Superior temporal gyrus (tissue), 1 donor: ENCODE measurements around the gene AGK.
"Not testable (repeated sequence)": the region's sequence is repeated elsewhere in the genome, so short reads cannot be mapped to it uniquely, and the experiment has no call there.

Experiments
- DNase-seq: peaks from one replicate; pipeline ENCODE4 v3.0.0-alpha.2; 2016; ENCODE audit errors: extremely low spot score

AGK gene

DNA sequence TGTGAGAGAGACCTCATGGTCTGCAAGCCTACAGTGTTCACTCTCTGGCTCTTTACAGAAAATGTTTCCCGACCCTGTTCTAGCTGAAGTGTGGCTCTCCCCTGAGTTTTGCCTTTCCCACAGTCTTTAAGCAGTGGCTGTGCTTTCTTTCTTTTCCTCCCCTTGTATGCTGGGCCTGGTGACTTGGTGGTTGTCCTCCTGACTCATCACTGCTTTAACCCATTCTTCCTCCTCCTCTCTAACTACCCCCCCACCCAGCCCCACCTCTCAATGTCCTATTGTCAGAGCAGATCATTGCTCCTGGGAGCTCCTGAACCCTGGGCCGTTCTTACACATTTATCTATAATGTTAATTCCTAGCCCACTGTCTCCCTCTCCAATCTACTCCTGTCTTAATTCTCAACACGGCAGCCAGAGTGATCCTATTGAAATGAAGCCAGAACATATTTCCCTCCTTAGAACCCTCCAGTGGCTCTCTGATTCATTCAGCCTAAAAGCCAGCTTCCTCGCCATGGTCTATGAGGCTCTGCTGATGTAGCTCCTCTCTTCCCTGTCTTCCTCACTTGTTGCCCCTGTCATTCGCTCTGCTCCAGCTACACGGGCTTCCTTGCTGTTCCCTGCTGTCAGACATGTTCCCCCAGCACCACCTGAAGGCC, 95.7 kb downstream of the AGK start:
- DNase-seq = no peak

DNA sequence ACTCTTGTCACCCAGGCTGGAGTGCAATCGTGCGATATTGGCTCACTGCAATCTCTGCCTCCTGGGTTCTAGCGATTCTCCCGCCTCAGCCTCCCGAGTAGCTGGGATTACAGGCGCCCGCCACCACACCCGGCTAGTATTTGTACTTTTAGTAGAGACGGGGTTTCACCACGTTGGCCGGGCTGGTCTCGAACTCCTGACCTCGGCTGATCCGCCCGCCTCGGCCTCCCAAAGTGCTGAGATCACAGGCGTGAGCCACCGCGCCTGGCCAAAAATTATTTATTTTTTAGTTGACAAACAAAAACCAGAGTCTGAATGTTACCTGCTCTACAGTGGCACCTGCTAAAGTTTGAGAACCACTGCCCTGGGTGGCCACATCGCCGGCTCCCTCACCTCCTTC, 96.5 kb downstream of the AGK start:
- not testable (repeated sequence) for DNase-seq

DNA sequence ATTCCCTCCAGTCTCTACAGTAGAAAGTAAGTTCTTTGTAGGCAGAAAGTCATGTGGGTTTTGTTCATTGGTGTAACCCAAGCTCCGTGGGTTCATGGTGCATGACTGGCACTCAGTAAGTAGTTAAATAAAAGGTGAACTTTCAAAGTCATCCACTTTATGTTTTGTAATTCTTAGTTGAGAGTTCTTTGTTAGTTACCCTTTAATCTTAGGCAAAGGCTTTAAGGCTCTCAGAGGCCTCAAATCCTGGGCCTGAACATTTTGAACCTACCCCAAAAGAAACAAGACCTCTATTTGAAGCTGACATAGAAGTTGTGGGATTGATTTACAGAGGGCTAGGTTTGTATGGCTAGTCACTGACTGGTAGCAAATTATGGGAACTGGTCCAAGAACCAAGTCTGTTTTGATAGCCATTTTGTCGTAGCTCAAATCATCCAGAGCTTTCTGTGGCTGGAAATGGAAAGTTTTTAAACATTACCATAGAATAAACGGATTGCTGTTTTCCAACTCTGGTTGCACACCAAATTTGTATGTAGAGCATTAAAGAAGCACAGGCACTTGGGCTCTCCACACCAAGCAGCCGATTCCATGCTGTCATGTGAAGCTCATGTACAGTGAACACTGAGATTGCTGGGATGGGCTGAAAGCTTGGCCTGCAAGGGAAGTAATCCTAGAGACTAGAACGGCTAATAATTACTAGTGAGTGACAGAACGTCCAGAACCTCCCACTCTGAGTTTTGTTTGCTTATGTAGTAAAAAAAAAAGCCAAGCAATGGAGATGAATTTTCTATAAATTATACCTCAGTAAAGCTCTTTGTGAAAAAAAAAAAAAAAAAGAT, 97.3 kb downstream of the AGK start:
- no peak for DNase-seq

DNA sequence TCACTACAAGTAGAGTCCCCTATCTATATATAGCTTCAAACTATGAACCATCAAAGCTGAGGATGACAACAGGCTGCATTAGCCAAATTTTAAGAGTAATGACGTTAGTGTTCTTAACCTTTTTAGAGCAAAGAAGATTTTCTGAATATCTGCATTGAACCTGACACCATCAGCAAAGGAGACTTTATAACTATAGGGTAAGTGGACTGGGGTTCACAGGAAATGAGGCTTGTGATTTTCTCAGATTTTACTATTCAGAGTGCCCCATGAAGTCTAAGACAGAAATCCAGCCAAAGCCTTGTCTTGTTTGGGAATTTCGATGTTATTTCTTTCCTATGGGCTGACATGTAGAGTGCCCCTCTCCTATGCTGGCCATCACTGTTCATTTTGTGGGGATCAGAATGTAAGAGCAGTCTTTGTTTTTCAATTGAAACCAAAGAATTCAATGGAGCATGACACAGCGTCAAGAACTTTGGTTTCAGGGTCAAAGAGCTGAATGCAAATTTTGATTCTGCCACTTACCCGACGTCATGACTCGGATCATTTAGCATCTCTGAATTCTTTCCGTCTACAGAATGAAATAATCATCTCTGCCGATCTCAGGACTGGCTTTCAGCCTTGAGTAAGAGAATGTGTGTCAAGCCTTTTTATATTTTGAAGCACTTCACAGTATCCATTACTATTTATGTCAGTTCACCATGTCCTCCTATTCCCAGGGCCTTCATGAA, 98.1 kb downstream of the AGK start:
- DNase-seq = peak; percentile 33

DNA sequence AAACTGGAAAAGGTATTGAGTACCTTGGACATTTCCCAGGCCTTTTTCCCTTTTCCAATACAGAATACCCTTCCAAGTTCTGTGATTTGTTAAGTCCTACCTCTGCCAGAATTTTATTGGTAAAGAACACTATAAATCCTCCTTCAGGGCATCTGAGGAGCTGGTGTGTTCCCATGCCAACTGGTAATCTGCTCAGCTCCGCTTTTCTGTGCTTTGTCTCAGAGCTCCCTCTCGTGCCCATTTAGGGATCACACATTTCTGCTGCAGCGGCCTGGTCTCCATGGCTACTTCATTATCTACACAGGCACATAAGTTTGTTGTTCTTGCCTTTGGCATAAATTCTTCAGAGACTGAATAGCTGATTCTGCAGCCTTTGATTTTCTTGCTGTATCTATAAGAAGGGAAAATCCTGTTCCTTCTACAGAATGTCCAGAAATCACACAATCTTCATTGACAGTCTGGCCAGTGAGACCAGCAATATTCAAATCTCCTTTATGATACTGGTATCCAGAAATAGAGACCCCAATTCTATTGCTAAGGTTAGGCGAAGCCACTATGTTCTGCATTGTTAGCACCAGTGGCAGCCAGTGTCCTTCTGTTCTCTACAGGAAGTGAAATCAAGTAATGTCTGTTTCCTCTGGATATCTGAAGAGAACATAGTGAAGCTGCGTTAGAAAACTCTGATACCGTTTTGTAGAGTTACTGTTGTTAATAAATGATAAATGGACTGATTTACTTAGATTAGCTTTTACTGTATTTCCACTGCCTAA, 98.8 kb downstream of the AGK start:
- DNase-seq = peak; percentile 94

DNA sequence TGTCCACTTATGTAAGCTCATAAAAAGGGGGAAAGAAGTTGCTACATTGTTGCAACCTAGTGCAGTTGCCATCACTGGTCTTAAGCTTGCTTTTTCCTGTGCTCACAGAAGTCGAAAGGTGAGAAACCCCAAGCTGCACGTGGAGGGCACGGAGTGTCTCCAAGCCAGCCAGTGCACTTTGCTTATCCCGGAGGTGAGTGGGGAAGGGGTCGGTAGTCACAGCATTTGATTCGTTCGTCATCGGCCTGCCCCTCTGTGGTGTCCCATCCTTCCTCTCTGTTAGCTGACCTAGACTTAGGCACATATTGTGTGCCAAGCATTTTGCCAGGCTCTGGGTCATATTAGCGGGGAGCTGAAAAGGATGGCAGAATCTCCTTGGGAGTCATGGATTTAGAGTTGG, 100.2 kb downstream of the AGK start:
- DNase-seq = no peak

DNA sequence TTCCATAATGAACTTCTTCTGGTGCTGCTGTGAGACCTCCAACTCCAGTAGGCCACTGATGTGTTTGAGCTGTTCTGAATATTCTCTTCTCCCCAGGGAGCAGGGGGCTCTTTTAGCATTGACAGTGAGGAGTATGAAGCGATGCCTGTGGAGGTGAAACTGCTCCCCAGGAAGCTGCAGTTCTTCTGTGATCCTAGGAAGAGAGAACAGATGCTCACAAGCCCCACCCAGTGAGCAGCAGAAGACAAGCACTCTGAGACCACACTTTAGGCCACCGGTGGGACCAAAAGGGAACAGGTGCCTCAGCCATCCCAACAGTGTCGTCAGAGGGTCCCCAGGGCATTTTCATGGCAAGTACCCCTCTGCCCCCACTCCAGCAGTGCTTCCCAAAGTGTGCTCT, 101.5 kb downstream of the AGK start:
- no peak for DNase-seq

DNA sequence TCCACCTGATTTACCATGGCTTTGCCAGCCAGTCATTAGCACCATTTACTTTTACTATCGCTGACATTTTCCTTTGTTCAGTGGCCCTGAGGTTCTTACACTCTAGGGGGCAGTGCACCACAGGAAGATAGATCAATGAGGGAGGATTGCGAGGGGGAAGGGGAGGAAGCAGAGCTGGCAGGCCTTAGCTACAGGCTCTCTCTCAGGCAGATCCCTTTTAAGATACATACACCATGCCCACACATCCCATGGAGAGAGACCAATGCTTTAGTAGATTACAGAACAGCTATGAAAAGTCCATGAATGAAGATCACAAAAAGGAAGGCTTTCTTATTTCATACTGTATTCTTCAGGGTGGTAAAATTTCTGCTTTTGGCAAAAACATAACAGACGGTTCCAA, 103.3 kb downstream of the AGK start:
- DNase-seq = peak; percentile 93

DNA sequence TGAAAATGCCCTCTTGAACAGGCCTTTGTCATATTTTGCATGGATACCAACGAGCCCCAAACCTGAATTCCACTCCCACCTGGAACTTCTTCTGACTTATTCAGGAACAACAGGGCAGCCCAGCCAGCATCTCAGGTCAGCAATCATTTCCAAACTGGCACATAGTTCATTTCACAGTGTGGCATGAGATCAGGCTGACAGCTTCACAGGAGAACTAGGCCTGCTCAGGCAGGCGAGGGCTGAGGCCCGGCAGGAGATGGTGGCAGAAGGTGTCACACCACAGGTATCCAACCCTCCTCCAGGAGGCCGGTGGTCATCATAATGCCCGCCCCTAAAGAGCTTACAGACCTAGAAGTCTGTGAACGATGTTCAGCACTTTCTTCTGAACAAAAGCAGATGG, 108.3 kb downstream of the AGK start:
- DNase-seq = no peak

DNA sequence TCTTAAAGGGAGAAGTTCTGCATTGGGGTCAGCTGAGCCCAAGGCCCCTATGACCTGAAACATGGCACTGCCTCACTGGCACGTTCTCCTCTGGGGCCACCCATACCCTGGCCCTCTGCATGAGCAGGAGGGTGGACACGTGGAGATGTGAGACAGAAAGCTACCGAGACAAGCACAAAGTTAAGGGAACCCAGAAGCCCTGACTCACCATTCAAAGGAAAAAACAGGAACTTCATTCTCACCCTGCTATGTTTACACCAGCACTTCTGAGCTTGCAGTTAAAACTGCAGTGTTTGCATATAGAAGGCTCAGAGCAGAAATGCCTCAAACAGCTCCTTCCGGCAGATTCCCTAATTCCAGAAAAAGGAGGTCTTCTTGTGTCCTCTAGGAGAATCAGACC, 109.0 kb downstream of the AGK start:
- peak; percentile 66 for DNase-seq

DNA sequence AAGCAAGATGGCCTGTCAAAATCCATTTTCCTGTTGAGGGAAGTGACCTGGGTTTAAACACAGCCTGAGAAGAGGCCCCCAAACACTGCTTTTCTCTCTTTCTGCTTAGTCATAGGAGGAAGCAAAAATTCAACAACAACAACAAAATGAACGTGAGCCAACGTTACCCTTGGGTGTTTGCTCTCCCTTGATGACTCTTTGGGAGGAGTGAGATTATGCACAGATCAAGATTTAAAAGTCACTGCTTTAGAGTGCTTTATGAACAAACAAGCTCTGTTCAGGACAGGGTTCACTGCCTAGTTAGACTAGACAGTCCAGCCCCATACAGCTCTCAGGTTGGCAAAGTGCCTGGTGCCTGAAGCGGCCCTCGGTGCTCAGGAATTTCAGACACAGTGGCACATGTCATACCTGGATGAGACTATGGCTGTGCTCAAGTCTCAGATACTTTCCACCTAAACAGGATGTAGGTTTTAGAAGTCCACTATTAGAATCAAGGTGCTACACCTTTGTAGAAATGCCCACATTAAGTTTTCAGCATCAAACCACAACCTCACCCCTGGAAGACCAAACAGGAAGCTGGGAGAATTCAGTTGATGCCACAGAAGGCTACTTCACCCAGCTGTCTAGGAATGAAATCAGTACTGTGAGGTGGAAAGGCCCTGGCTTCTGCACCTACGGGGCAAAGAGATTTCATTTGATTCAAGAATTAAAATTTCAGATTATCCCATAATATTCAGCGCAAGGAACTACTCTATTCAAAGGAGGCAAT, 112.1 kb downstream of the AGK start:
- DNase-seq = no peak

DNA sequence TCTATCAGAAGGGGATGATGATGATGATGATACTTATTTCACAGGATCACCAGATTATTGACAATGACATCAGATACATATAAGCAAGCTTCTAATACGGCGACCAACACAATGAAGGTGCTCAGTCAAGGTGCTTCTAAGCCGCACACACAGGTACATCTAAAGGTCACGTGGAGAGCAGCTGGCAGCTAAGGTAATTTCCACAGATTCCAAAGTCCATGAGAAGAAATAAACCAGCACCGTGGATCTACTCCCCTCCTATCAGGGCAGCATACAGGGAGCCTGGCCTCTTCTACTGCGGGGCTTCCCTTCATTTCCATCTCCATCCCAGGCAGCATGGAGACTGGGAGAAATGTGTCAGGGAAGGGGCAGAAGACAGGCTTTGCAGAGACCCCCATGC, 113.2 kb downstream of the AGK start:
- no peak for DNase-seq

DNA sequence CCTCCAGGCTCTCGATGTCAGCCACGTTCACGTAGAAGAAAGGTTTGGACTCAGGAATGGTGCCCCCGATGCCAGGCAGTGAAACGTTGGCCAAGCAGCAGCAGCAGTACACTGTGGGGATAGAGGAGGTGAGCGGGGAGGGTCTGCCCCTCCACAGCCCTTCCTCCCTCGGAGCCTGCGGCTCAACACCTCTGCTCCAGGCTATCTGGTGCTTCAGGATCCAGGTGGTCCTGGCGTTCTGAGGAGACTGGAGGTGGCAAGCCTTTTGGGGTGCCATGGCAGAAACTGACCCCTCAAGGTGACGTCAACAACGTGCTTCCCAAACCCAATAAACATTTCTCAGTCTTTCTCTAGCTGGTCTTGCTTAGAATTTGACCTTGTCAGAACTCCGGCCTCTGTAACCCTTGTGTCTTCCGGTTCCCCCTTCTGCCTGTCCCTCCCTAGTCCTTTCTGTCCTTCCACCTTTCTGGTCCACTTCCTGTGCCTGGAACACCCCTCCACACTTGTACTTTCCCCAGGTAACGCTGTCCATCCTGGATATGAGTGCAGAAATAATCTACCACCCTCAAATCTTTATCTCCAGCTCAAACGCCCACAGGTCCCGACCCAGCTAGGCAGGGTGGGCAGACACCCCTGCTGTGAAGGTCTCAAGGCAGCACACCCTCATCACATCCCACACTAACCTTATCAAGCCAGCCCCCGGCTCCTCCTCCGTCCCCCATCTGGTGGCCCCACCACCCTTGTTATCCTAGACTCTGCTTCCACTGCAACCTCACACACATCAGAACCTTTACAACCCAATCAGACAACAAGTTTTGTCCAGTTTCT, 114.2 kb downstream of the AGK start:
- no peak for DNase-seq

DNA sequence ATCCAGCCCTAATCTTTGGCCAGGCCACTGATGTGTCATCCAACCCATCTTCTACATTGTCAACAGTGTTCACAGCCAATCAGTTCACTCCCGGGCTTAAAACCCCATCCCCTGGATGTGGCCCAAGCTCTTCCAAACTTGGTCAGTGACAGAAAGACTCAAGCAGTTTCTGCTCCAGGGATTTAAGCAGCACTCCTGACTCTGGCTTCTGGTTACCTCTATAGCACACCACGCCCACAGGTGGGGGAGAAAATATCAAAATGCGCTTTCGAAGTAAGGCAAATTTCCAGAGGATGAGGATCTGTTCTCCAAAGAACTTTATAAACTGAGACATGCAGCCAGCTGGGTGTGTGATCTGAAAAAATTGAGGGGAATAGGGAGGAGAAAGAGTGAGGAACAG, 114.9 kb downstream of the AGK start:
- DNase-seq = no peak

DNA sequence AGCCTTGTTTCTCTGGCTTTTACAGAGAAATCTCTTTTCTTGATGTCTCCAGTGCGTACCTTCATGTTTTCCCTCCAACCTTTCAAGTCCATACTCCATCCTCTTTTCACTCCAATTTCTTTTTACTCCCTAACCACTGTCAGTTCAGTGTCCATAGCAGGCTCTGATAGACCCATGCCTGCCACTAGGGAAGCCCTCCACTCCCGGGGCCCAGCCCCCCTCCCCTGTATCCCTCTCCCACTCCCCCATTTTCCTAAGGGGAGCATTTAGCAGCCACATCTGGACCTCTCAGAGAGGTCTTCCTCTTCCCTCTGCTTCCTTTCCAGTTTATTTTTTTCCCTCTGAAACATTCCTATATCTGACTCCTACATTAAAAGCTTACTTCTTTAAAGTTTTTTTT, 117.6 kb downstream of the AGK start:
- no peak for DNase-seq

DNA sequence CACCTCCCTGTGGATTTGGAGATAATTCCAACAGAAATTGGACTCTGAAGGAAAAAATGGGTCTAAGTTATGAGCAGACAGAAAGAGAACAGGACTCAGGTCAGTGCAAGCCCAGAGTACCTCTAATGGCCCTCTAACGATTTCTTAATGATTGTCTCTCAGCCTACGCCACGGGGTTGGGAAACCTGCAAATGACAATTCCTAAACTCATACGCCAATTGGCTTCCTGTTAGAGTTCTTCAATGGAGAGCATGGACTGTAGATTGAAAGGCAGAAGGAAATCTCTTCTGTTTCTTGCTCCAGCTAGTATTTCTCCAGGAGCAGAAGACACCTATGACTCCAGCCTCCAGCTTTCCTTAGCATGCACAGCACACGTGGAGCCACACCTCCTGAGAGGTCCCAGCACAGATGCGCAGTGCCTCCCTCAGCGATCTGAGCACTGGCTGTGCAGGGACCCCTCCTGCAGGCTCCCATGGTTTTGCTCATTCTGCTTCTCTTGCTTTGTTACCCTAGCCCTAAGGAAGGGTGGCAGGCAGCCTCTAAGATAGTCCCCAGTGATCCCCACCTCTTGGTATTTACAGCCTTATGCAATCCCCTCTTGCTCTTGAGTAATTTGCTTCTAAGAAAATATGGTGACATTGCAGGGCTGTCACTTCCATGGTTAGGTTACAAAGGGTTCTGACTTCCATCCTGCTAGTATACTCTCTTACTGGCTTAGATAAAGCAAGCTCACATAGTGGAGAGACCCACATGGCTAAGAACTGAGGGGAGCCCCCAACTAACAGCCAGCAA, 120.7 kb downstream of the AGK start:
- no peak for DNase-seq

DNA sequence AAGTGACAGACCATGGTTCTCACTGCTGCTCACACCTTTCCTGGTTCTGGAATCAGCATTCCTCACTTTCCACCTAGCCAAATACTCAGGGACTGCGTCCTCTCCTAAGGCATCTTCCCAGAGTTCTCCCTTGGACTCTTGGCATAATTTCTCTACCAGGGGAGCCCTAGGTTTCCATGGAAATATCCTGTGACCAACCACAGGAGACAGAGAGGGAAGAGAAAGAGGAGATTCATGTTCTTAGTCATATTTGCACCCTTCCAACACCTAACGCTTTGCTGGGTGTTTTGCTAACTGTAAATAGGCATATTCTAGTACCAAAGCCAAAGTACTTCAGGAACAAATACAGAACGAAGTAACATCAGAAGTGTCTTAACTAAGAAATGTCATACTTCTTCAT, 122.1 kb downstream of the AGK start:
- peak; percentile 65 for DNase-seq

DNA sequence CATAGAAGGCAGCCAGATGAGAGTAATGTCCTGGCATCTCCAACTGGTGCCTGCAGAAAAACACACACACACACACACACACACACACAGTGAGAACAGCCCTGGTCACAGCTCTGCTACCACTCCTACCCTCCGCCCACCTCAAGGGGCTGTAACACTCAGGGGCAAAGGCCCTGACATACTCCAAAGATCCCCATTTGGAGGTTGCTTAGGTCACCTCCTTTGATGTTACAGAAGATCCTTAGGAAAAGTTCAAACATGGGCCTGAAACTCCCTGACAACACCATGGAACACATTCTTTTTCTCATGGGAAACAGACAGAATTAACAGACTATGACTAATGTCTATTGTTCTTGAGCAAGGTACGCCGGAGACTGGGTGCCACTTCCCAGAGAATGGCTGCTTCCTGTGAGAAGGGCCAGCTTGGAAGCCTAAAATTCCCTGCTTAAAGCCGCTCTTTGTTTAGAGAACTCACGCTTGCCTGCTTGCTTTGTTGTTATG, 123.0 kb downstream of the AGK start:
- no peak for DNase-seq

DNA sequence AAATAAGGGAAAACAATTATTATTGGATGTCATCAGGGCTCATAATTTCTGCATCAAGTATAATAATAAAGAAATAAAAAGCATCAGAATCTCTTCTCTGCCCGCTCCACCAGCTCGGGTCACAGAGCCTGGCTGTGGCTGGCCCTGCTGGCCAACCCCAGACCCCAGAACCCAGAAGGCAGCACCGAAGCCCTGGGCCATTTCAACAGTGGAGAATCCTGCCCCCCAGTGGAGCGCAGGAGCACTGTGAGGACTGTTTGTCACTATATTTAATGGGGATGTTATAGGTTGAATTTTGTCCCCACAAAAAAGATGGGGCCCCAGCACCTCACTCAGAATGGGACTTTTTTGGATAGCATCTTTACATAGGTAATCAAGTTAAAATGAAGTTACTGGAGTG, 123.5 kb downstream of the AGK start:
- no peak for DNase-seq
